ENCODE measurements around the gene SVEP1.

GRCh38 chr9:110521206-110521605 is 58.3 kb downstream of the SVEP1 start:
- TF ChIP-seq CTCF (conservative IDR thresholded peaks at IDR 0.05; ENCODE audit: low read length) (no peak), EZH2phosphoT487 (IDR thresholded peaks at IDR 0.05; ENCODE audit: borderline replicate concordance, low read depth, low read length) (no peak)
